Caco-2 (cell line): Measurements from ENCODE around the gene ATP8A2. TPM values are rescaled to one million over a fixed set of nuclear protein-coding genes. Genes with fewer than 3 reads are reported as not detected.

Source experiments
- BruUV-seq: library from RNA; stranded (reverse); fragments of 400-500 nt; replicated peaks from 2 replicates; lab custom pipeline; 2021; lab: Mats Ljungman, UMichigan
- CTCF ChIA-PET: fragments of 300-600 bp; sonication (Branson Sonifier 250); formaldehyde crosslinking; loops from one replicate; lab custom pipeline; 2022; ENCODE audit warnings: antibody characterized with exemption; lab: Charles Lee
- POLR2A ChIA-PET: fragments of 300-600 bp; sonication (Branson Sonifier 250); formaldehyde crosslinking; loops from one replicate; lab custom pipeline; 2022; ENCODE audit warnings: antibody characterized with exemption; lab: Charles Lee
- DNase-seq, 2 experiments: peaks; one replicate each; pipeline versions ENCODE4 v3.0.0 to v3.0.0-alpha.2; 2020 to 2022
- H3K27me3 ChIP-seq: replicated peaks from 2 replicates; pipeline ENCODE4 v1.6.0; 2011; ENCODE audit warnings: low read length; ENCODE audit not compliant: control insufficient read depth, insufficient read depth
- H3K36me3 ChIP-seq: 2 replicates; pipeline ENCODE4 v1.5.1; 2011; ENCODE audit warnings: low read length; ENCODE audit not compliant: control insufficient read depth, insufficient read depth
- H3K4me1 ChIP-seq: fragments of 250-450 bp; sonication (Bioruptor Pico); 2 replicates; pipeline ENCODE4 v1.5.1; 2020; ENCODE audit warnings: mild to moderate bottlenecking
- H3K4me3 ChIP-seq: 2 replicates; pipeline ENCODE4 v1.5.1; 2011; ENCODE audit warnings: low read depth, mild to moderate bottlenecking, control low read depth, low read length
- H3K9me3 ChIP-seq: fragments of 250-450 bp; sonication (Bioruptor Pico); 2 replicates; pipeline ENCODE4 v1.5.1; 2020; ENCODE audit warnings: mild to moderate bottlenecking, moderate library complexity
- H3K27ac Mint-ChIP-seq: one replicate; pipeline ENCODE4 v1.8.0; 2022; ENCODE audit warnings: mixed read lengths; ENCODE audit not compliant: unreplicated experiment
- H3K27me3 Mint-ChIP-seq: one replicate; pipeline ENCODE4 v1.8.0; 2022; ENCODE audit warnings: mixed read lengths; ENCODE audit not compliant: insufficient read depth, unreplicated experiment
- H3K36me3 Mint-ChIP-seq: one replicate; pipeline ENCODE4 v1.8.0; 2022; ENCODE audit warnings: mild to moderate bottlenecking, mixed read lengths; ENCODE audit not compliant: insufficient read depth, unreplicated experiment
- H3K4me1 Mint-ChIP-seq: one replicate; pipeline ENCODE4 v1.8.0; 2022; ENCODE audit warnings: low read depth, mixed read lengths; ENCODE audit not compliant: unreplicated experiment
- H3K4me3 Mint-ChIP-seq: one replicate; pipeline ENCODE4 v1.8.0; 2022; ENCODE audit warnings: mild to moderate bottlenecking, moderate library complexity, mixed read lengths; ENCODE audit not compliant: unreplicated experiment
- H3K9me3 Mint-ChIP-seq: one replicate; pipeline ENCODE4 v1.8.0; 2022; ENCODE audit warnings: mixed read lengths; ENCODE audit not compliant: unreplicated experiment
- CTCF ChIP-seq, 2 experiments: fragments of 200-600 bp in 1 of 2; IDR thresholded peaks; 1 replicate in 1 of 2; 2 replicates in 1 of 2; pipeline versions ENCODE4 v1.5.1 to v1.8.0; 2011 to 2022; ENCODE audit warnings: antibody characterized with exemption in 1 of 2, control low read depth in 1 of 2, inconsistent platforms in 1 of 2, low read depth in 1 of 2, low read length in 1 of 2, mild to moderate bottlenecking in 1 of 2, moderate library complexity in 1 of 2; ENCODE audit not compliant: insufficient read depth in 1 of 2, severe bottlenecking in 1 of 2, unreplicated experiment in 1 of 2
- intact Hi-C: fragments of 100-400 bp; cut with micrococcal nuclease; formaldehyde crosslinking; loops from one replicate; pipeline ENCODE4 v1.10.0; 2022; ENCODE audit not compliant: unreplicated experiment
- total RNA-seq: library from RNA; stranded (reverse); gene quantifications from 2 replicates; pipeline ENCODE4 v1.2.3, GENCODE V29; 2022

ATP8A2 gene
- total RNA-seq, 1 experiment from 2014 or later, result 0.05 TPM

- CTCF ChIA-PET, result no interaction called here
- no peak overlapping the region for H3K4me3 Mint-ChIP-seq
These were observed 344.0 kb downstream of the ATP8A2 start for GRCh38 chr13:25715760-25716159.

GRCh38 chr13:25717666-25718197 is 346.0 kb downstream of the ATP8A2 start:
- Mint-ChIP-seq H3K36me3 (no peaks in the 10 kb centered on the region), H3K4me3 (no peak overlapping the region), H3K27me3 (peaks cover 28% of the 10 kb centered on the region), H3K27ac (no peak overlapping the region), H3K4me1 (no peaks in the 10 kb centered on the region), H3K9me3 (no peaks in the 10 kb centered on the region)
- CTCF ChIA-PET, result no interaction called here
- intact Hi-C loops, result no loop called here
- DNase-seq, result no peak
- TF ChIP-seq CTCF (IDR thresholded peaks at IDR 0.05; ENCODE audit: insufficient read depth in 1 of 2, low read depth in 1 of 2, low read length in 1 of 2, severe bottlenecking in 1 of 2, unreplicated experiment in 1 of 2), result no peak
- Histone ChIP-seq H3K27me3 (no peaks in the 10 kb centered on the region), H3K4me1 (no peaks in the 10 kb centered on the region), H3K9me3 (no peaks in the 10 kb centered on the region; the same call in 1 of the 2 replicates), H3K4me3 (no peak overlapping the region), H3K36me3 (no peaks in the 10 kb centered on the region)
- POLR2A ChIA-PET, result no interaction called here
- no TSS peak for BruUV-seq

More at GRCh38 chr13:25715760-25716159, 344.0 kb downstream of the ATP8A2 start:
- Histone ChIP-seq H3K36me3 (no peaks in the 10 kb centered on the region), H3K4me1 (no peaks in the 10 kb centered on the region), H3K9me3 (no peaks in the 10 kb centered on the region; the same call in 1 of the 2 replicates), H3K4me3 (no peak overlapping the region), H3K27me3 (no peaks in the 10 kb centered on the region)
- no peak for DNase-seq
- Mint-ChIP-seq H3K9me3 (no peaks in the 10 kb centered on the region), H3K27ac (no peak overlapping the region), H3K4me1 (no peaks in the 10 kb centered on the region), H3K27me3 (peaks cover 34% of the 10 kb centered on the region), H3K36me3 (no peaks in the 10 kb centered on the region)
- BruUV-seq, result no TSS peak
- POLR2A ChIA-PET, result no interaction called here
- intact Hi-C loops, result loop anchor here (1.0 kb wide), 1 partner anchor 11 kb away; no protein-coding TSS in a partner anchor
- no peak for TF ChIP-seq CTCF (IDR thresholded peaks at IDR 0.05; ENCODE audit: insufficient read depth in 1 of 2, low read depth in 1 of 2, low read length in 1 of 2, severe bottlenecking in 1 of 2, unreplicated experiment in 1 of 2)

GRCh38 chr13:25719666-25720065 is 347.9 kb downstream of the ATP8A2 start:
- CTCF ChIA-PET, result no interaction called here
- no peaks in the 10 kb centered on the region for H3K36me3 Mint-ChIP-seq

More at GRCh38 chr13:25719666-25720065, 347.9 kb downstream of the ATP8A2 start:
- H3K36me3 ChIP-seq, result no peaks in the 10 kb centered on the region
- no peak for DNase-seq
- POLR2A ChIA-PET, result no interaction called here
- Mint-ChIP-seq H3K4me3 (no peak overlapping the region), H3K9me3 (no peaks in the 10 kb centered on the region), H3K27me3 (peaks cover 25% of the 10 kb centered on the region), H3K27ac (no peak overlapping the region), H3K4me1 (no peaks in the 10 kb centered on the region)
- no peak overlapping the region for H3K4me3 ChIP-seq
- BruUV-seq, result no TSS peak
- no peaks in the 10 kb centered on the region for H3K4me1 ChIP-seq
- H3K9me3 ChIP-seq, result no peaks in the 10 kb centered on the region; the same call in 1 of the 2 replicates
- intact Hi-C loops, result loop anchor here (10.0 kb wide), 1 partner anchor 345 kb away; no protein-coding TSS in a partner anchor
- TF ChIP-seq CTCF (IDR thresholded peaks at IDR 0.05; ENCODE audit: insufficient read depth in 1 of 2, low read depth in 1 of 2, low read length in 1 of 2, severe bottlenecking in 1 of 2, unreplicated experiment in 1 of 2), result no peak
- H3K27me3 ChIP-seq, result no peaks in the 10 kb centered on the region
